ENCODE results near the gene MYH6.

MYH6 gene

DNA sequence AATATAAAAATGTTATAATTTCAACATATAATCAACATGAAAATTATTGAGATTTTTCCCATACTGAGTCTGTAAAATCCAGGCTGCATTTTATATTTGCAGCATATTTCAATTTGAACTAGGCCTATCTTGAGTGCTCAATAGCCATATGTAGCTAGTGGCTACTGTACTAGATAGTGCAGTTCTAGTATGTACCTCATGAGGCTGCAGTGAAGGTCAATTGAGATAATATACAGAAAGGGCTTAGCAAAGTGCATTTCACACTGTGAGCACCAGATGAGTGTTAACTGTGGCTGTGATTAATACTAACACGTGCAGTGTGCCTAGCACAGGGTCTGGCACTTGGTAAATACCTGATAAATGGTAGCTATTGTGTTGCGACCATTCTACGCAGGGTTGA lies 50.0 kb downstream of the MYH6 start:
- Histone ChIP-seq H3K4me3 (ENCODE audit: insufficient read depth in 1 of 2, low read depth in 1 of 2, low read length in 2 of 2) (no peak overlapping the region), H3K23ac (ENCODE audit: low read length in 2 of 2) (no peak overlapping the region), H3K9ac (ENCODE audit: low read length) (no peak overlapping the region), H2BK12ac (ENCODE audit: low read length in 2 of 2) (no peak overlapping the region), H3K14ac (ENCODE audit: low read length in 2 of 2) (no peak overlapping the region), H2BK5ac (ENCODE audit: low read depth, low read length, poor library complexity, severe bottlenecking) (no peak overlapping the region), H3K4me1 (ENCODE audit: control insufficient read depth, insufficient read depth, low read depth, low read length) (peaks cover 5% of the 10 kb centered on the region), H2AFZ (ENCODE audit: low read depth, low read length) (no peak overlapping the region), H3K4me2 (ENCODE audit: low read length, poor library complexity, severe bottlenecking) (no peak overlapping the region), H4K8ac (ENCODE audit: low read length) (no peak overlapping the region), H2AK5ac (ENCODE audit: low read length, severe bottlenecking) (no peak overlapping the region), H3K9me3 (ENCODE audit: control insufficient read depth, low read length) (no peaks in the 10 kb centered on the region), H2BK120ac (ENCODE audit: low read depth, low read length) (no peak overlapping the region), H3K36me3 (ENCODE audit: control insufficient read depth in 1 of 2, insufficient read depth in 2 of 2, low read depth in 1 of 2, low read length in 2 of 2) (peaks cover 12 to 37% of the 10 kb centered on the region in 2 experiments), H4K91ac (ENCODE audit: low read length) (no peak overlapping the region), H3K18ac (ENCODE audit: low read depth in 1 of 2, low read length in 2 of 2) (no peak overlapping the region), H3K27ac (ENCODE audit: low read length, poor library complexity, severe bottlenecking) (no peak overlapping the region), H3K27me3 (ENCODE audit: control insufficient read depth in 1 of 2, insufficient read depth in 1 of 2, low read length in 2 of 2) (peaks cover 0 to 2% of the 10 kb centered on the region in 2 experiments), H3K79me1 (replicated peaks; ENCODE audit: low read length, poor library complexity, severe bottlenecking) (peaks cover 25% of the 10 kb centered on the region), H2BK15ac (ENCODE audit: low read depth, poor library complexity, severe bottlenecking) (no peak overlapping the region), H3K4ac (ENCODE audit: low read depth in 1 of 2, low read length in 2 of 2) (no peak overlapping the region)
- WGBS = 95% methylated on average over 3 of the region's 3 CpGs
- no peak for DNase-seq

DNA sequence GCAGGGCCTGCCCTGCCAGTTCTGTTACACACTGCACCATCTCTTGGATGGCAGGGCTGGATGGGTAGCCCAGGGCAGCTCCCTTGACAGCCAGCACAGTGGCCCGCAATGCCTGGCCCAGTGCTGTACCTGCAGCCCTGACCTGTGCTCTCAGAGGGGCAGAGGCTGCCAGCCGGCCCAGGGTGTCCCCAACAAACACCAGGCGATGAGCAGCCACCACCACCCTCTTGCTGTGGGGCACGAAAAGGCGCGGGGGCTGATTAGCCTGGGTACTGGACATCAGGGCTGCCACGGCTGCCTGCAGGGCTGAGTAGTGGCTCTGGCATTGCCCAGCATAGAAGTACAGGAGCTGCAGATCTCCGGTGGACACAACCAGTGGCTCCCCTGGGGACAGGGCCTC lies 50.8 kb downstream of the MYH6 start:
- H3K36me3 ChIP-seq (ENCODE audit: control insufficient read depth in 1 of 2, insufficient read depth in 2 of 2, low read depth in 1 of 2, low read length in 2 of 2) = peaks cover 12 to 37% of the 10 kb centered on the region in 2 experiments
- H2AK5ac ChIP-seq (ENCODE audit: low read length, severe bottlenecking) = no peak overlapping the region
- no peak overlapping the region for H3K4ac ChIP-seq (ENCODE audit: low read depth in 1 of 2, low read length in 2 of 2)
- H2BK5ac ChIP-seq (ENCODE audit: low read depth, low read length, poor library complexity, severe bottlenecking) = no peak overlapping the region
- H3K4me1 ChIP-seq (ENCODE audit: control insufficient read depth, insufficient read depth, low read depth, low read length) = peaks cover 6% of the 10 kb centered on the region
- H3K27ac ChIP-seq (ENCODE audit: low read length, poor library complexity, severe bottlenecking) = no peak overlapping the region
- H3K18ac ChIP-seq (ENCODE audit: low read depth in 1 of 2, low read length in 2 of 2) = no peak overlapping the region
- no peak for DNase-seq
- H4K91ac ChIP-seq (ENCODE audit: low read length) = no peak overlapping the region
- H3K9ac ChIP-seq (ENCODE audit: low read length) = no peak overlapping the region
- WGBS = 93% methylated on average over 8 of the region's 8 CpGs
- H3K79me1 ChIP-seq (replicated peaks; ENCODE audit: low read length, poor library complexity, severe bottlenecking) = peaks cover 26% of the 10 kb centered on the region
- no peak overlapping the region for H3K4me2 ChIP-seq (ENCODE audit: low read length, poor library complexity, severe bottlenecking)
- H2BK12ac ChIP-seq (ENCODE audit: low read length in 2 of 2) = no peak overlapping the region
- H4K8ac ChIP-seq (ENCODE audit: low read length) = no peak overlapping the region
- no peak overlapping the region for H2AFZ ChIP-seq (ENCODE audit: low read depth, low read length)
- peaks cover 0 to 2% of the 10 kb centered on the region in 2 experiments for H3K27me3 ChIP-seq (ENCODE audit: control insufficient read depth in 1 of 2, insufficient read depth in 1 of 2, low read length in 2 of 2)
- no peak overlapping the region for H3K4me3 ChIP-seq (ENCODE audit: insufficient read depth in 1 of 2, low read depth in 1 of 2, low read length in 2 of 2)
- H2BK120ac ChIP-seq (ENCODE audit: low read depth, low read length) = no peak overlapping the region
- no peak overlapping the region for H3K14ac ChIP-seq (ENCODE audit: low read length in 2 of 2)
- H3K9me3 ChIP-seq (ENCODE audit: control insufficient read depth, low read length) = no peaks in the 10 kb centered on the region
- no peak overlapping the region for H3K23ac ChIP-seq (ENCODE audit: low read length in 2 of 2)
- no peak overlapping the region for H2BK15ac ChIP-seq (ENCODE audit: low read depth, poor library complexity, severe bottlenecking)

DNA sequence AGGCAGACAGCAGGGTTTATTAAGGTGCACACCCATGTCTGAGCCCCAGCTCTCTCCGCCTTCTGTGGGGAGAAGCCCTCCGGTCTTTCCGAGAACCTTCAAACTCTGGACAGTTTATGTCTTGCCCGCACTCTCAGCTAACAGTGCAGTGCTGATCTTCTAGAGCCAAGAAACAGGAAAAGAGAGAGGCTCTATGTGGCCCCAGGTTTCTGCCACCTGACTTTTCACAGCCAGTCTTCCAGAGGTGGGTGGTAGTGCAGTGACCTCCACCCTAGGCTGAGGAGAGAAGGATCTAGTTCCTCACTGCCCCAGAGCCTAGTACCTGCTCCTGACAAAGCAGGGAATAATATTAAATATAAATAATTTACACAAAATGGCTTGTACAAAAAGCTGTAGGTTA lies 51.4 kb downstream of the MYH6 start:
- DNase-seq = no peak
- Histone ChIP-seq H3K18ac (ENCODE audit: low read depth in 1 of 2, low read length in 2 of 2) (no peak overlapping the region), H3K27ac (ENCODE audit: low read length, poor library complexity, severe bottlenecking) (no peak overlapping the region), H2BK15ac (ENCODE audit: low read depth, poor library complexity, severe bottlenecking) (no peak overlapping the region), H3K9ac (ENCODE audit: low read length) (no peak overlapping the region), H3K36me3 (ENCODE audit: control insufficient read depth in 1 of 2, insufficient read depth in 2 of 2, low read depth in 1 of 2, low read length in 2 of 2) (peaks cover 12 to 37% of the 10 kb centered on the region in 2 experiments), H3K9me3 (ENCODE audit: control insufficient read depth, low read length) (no peaks in the 10 kb centered on the region), H3K4me3 (ENCODE audit: insufficient read depth in 1 of 2, low read depth in 1 of 2, low read length in 2 of 2) (no peak overlapping the region), H2AK5ac (ENCODE audit: low read length, severe bottlenecking) (no peak overlapping the region), H4K91ac (ENCODE audit: low read length) (no peak overlapping the region), H2BK12ac (ENCODE audit: low read length in 2 of 2) (no peak overlapping the region), H3K4me2 (ENCODE audit: low read length, poor library complexity, severe bottlenecking) (no peak overlapping the region), H3K23ac (ENCODE audit: low read length in 2 of 2) (no peak overlapping the region), H4K8ac (ENCODE audit: low read length) (no peak overlapping the region), H3K79me1 (replicated peaks; ENCODE audit: low read length, poor library complexity, severe bottlenecking) (peaks cover 29% of the 10 kb centered on the region), H2BK5ac (ENCODE audit: low read depth, low read length, poor library complexity, severe bottlenecking) (no peak overlapping the region), H2AFZ (ENCODE audit: low read depth, low read length) (no peak overlapping the region), H3K4me1 (ENCODE audit: control insufficient read depth, insufficient read depth, low read depth, low read length) (peaks cover 12% of the 10 kb centered on the region), H3K27me3 (ENCODE audit: control insufficient read depth in 1 of 2, insufficient read depth in 1 of 2, low read length in 2 of 2) (peaks cover 0 to 6% of the 10 kb centered on the region in 2 experiments), H3K14ac (ENCODE audit: low read length in 2 of 2) (no peak overlapping the region), H3K4ac (ENCODE audit: low read depth in 1 of 2, low read length in 2 of 2) (no peak overlapping the region), H2BK120ac (ENCODE audit: low read depth, low read length) (no peak overlapping the region)
- 95% methylated on average over 4 of the region's 4 CpGs for WGBS

- Histone ChIP-seq H3K79me1 (replicated peaks; ENCODE audit: low read length, poor library complexity, severe bottlenecking) (peaks cover 23% of the 10 kb centered on the region), H3K27me3 (ENCODE audit: control insufficient read depth in 1 of 2, insufficient read depth in 1 of 2, low read length in 2 of 2) (peaks cover 0 to 10% of the 10 kb centered on the region in 2 experiments), H2BK15ac (ENCODE audit: low read depth, poor library complexity, severe bottlenecking) (no peak overlapping the region), H3K4me3 (ENCODE audit: insufficient read depth in 1 of 2, low read depth in 1 of 2, low read length in 2 of 2) (no peak overlapping the region), H3K14ac (ENCODE audit: low read length in 2 of 2) (no peak overlapping the region), H3K27ac (ENCODE audit: low read length, poor library complexity, severe bottlenecking) (no peak overlapping the region), H2BK5ac (ENCODE audit: low read depth, low read length, poor library complexity, severe bottlenecking) (no peak overlapping the region), H3K4ac (ENCODE audit: low read depth in 1 of 2, low read length in 2 of 2) (no peak overlapping the region), H2BK12ac (ENCODE audit: low read length in 2 of 2) (no peak overlapping the region), H4K8ac (ENCODE audit: low read length) (no peak overlapping the region), H3K23ac (ENCODE audit: low read length in 2 of 2) (no peak overlapping the region), H2BK120ac (ENCODE audit: low read depth, low read length) (no peak overlapping the region), H4K91ac (ENCODE audit: low read length) (no peak overlapping the region), H2AK5ac (ENCODE audit: low read length, severe bottlenecking) (no peak overlapping the region), H3K36me3 (ENCODE audit: control insufficient read depth in 1 of 2, insufficient read depth in 2 of 2, low read depth in 1 of 2, low read length in 2 of 2) (peaks cover 12 to 37% of the 10 kb centered on the region in 2 experiments), H3K9ac (ENCODE audit: low read length) (no peak overlapping the region), H3K4me2 (ENCODE audit: low read length, poor library complexity, severe bottlenecking) (no peak overlapping the region), H2AFZ (ENCODE audit: low read depth, low read length) (no peak overlapping the region), H3K4me1 (ENCODE audit: control insufficient read depth, insufficient read depth, low read depth, low read length) (peaks cover 12% of the 10 kb centered on the region), H3K18ac (ENCODE audit: low read depth in 1 of 2, low read length in 2 of 2) (no peak overlapping the region), H3K9me3 (ENCODE audit: control insufficient read depth, low read length) (no peaks in the 10 kb centered on the region)
- WGBS = 94% methylated on average over 3 of the region's 6 CpGs
- DNase-seq = no peak
Observed at GRCh38 chr14:23355871-23356435, 52.1 kb downstream of the MYH6 start.
